Superior temporal gyrus (tissue), 1 donor: ENCODE results near the gene CHCHD10.
A peak's percentile ranks its signal among the peaks of the same experiment; 100 is the strongest.

Experiments
- DNase-seq: peaks from one replicate; pipeline ENCODE4 v3.0.0-alpha.2; 2016; ENCODE audit errors: extremely low spot score

Gene CHCHD10

DNA sequence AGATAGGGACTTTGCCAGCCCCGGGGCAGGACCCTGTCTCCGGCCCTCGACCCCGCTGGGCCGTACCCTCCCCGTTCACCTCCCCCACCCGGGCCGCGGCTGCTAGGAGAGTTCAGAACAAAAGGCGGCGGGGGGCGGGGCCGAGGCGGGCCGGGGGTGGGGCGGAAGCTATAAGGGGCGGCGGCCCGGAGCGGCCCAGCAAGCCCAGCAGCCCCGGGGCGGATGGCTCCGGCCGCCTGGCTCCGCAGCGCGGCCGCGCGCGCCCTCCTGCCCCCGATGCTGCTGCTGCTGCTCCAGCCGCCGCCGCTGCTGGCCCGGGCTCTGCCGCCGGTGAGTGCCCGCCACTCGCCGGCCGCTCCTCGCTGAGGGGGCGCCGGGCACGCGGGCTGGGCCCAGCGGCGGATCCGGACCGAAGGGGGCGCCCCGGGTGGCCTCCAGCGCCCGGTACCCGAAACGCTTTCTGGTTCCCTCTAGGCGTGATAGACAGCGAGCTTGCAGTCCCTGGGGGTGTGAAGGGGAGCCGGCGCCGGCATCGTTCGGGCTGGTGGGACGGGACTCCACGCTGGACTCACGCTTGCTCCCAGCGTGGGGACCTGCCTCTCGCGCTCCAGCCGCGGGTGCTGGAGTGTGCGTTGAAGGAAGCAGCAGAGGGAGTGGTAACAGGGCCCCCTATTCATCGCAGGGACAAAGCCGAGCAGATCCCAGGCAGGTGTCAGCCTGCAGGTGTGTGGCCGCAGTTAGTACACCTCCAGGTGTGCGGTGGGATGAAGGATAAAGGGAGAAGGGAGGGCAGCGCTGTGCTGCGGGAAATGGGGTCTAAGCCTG lies 5.1 kb upstream of the CHCHD10 start, which contains the start of gene MMP11:
MMP11 (plus strand) TSS at position 201 of the 825 bp plus-strand sequence; CDS start at position 223, 22 bp downstream.
- no peak for DNase-seq

DNA sequence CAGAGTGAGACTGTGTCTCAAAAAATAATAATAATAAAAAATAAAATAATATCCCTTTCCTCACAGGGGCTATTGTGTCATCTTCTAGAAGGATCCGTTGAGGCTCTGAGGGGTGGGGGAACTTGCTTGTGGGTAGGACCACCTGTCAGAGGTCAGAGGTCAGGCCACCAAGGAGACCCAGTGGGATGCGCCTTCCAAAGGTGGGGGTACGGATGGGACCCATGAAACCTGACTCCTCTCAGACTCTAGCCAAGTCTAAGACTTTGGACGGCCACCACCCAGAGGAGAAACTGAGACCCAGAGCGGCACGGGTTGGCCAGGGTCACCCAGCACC lies 4.5 kb upstream of the CHCHD10 start:
- DNase-seq: no peak

DNA sequence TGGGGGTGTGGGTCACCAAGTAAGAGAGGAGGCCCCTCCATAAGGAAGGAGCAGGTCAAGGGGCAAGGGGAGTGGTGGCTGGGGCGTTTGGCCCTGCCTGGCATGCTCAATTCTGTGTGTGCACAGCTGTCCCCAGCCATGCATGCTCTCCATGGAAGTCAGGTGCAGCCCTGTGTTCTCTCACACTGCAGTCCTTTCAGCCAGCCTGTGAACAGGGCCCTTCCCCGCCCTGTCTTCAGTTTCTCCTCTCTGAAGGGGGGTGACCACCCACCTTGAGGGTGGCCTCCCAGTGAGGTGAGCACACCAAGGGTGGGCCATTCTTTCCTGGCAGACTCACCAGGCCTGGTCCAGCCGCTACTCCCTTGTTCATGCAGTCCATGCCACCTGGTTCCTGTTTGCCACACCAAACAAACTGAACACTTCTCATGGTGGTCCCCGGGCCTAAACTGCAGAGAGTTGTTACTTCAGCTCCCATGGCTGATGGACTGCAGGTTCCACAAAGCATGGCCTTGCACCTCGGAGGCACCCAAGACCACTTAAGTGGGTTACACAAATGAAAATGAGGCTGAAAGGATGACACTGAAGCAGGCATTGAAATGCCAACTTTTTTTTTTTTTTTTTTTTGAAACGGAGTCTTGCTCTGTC lies 1.7 kb upstream of the CHCHD10 start:
- no peak for DNase-seq

DNA sequence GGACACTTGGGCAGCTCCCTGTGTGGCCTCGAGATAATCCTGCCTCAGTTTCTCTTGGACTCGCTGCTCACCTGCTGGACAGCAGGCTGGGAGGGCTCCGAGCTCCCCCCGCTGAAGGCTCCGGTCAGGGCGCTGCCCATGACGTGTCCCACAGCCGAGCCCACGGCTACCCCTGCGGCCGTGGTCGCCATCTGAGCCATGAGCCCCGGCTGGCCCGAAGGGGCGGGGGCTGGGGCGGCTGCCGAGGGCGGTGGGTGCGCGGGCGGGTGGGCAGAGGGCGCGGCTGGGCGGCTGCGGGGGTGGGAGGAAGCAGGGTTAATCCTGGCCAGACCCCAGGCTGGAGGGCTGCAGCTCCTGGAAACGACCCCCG lies 484 bp downstream of the CHCHD10 start:
- no peak for DNase-seq

DNA sequence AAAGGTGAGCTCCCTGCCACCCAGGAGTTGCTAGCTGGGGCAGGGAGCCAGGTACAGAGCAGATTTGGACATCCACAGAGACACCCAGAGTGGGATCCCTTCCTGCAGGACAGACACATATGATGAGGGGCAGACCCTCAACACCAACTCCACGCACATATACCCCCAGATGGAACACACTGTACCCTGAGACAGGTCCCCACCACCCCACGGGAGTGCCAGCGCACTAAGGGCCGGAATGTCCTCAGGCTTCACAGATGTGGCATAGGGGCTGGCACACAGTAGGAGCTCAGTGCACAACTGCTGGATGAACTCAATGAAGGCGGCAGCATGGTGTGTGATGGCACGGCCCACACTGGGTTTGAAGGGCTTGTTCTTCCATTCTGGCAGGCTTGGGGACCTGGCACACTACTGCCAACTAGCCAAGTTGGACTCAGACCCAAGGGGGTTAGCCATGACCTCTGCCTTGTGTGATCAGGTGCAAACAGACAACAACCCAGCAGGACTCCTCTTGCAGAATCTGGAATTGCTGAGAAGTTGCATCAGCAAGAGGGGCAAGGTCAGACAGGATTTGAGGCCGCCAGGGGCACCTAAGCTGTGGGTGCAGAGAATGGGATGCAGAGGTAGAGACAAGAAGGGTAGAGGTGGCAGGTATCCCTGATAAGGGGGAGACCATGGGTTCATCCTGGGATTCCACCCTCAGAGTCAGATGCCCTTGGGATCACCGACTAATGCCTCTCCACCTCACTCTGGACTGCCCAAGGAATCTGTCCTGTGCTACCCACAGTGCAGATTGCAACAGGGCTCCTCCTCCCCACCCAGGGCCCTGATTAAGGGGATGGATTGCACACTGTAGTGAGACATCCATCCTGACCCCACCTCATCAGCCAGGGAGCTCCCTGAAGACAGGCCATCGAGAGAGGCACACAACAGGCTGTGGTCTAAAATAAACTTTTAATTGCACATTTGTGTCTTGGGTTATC lies 2.6 kb downstream of the CHCHD10 start:
- no peak for DNase-seq

DNA sequence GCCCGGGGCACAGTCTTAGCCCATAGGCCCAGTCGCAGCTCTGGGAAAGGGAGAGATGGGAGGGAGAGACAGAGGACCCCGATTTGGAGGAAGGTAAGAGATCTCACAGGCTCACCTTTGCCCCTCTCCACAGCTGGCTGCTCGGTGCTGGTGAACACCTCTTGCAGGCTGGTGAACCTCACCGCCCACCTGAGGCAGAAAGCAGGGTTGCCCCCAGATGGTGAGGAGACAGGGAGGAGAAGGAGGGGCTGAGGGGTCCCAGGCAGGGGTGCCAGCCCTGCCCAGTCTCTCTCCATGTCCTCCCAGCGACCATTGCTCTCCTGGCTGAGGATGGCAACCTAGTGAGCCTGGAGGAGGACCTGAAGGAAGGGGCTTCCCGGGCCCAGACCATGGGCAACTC lies 3.8 kb downstream of the CHCHD10 start:
- no peak for DNase-seq

DNA sequence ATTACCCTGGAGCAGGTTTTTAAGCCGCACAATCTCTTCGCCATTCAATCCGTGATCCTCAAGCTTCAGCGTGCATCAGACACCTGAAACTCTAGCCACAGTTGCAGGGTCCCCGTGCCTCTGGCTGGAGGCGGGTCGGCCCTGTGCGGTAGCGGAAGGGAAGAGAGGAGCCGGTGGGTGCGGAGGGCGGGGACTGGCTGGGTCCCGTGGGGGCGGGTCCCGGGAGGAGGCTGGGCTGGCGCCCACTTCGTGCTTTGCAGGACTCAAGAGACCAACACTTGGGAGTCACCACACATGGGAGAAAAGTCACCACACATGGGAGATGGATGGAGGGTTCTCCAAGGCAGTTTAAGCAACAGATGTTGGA lies 4.2 kb downstream of the CHCHD10 start:
- no peak for DNase-seq

DNA sequence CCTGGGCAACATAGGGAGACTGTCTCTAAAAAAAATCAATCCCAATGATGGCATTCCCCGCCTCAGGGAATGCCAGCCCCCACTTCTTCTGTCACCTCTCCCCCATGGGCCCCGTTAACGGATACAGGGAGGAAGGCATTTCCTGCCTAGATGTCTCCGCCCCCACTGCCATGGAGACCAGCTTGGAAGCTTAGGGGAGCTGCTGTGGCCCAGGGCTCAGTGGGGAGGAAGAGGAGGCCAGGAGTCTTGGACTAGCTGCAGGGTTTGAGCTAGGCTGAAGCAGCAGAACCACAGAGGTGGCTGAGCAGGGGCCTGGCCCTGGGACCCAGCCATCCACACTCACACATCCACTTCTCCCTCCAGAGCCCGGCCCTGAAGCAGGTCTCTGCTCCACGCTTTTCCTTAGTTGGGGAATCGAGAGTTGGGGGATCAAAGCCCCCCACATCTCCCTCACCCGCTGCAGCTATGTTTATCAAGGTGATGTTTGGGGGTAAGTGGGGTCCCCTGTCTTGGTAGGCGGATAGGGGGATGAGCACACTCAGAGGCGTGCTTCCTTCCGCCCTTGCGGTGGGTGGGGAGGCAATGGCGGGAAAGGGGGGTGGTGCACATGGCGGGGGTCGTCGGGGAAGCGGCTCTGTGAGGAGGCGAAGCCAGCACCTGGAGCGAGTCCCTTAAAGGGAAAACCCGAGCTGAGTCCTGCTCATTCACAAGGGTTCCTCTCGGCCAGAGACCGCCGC lies 4.8 kb downstream of the CHCHD10 start, which contains the start of gene C22orf15:
C22orf15 (plus strand) TSS at position 149 of the 737 bp plus-strand sequence; CDS start at position 466, 317 bp downstream.
- no peak for DNase-seq

DNA sequence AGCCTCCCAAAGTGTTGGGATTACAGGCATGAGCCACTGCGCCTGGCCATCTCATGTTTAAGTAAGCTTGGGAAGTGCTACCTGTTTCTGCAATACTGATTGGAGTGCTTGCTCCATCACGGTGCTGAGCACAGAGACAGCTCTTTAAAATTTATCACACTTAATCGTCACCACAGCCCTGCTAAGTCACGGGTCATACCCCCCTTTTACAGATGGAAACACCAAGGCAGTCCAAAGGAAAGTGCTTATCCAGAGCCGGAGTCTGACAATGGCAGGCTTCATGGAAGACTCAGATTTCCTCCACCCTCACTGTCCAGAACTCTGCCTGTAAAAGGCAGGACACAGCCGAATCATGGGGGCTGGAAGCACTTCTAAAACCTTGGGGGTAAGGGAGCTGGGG lies 7.7 kb downstream of the CHCHD10 start:
- no peak for DNase-seq

DNA sequence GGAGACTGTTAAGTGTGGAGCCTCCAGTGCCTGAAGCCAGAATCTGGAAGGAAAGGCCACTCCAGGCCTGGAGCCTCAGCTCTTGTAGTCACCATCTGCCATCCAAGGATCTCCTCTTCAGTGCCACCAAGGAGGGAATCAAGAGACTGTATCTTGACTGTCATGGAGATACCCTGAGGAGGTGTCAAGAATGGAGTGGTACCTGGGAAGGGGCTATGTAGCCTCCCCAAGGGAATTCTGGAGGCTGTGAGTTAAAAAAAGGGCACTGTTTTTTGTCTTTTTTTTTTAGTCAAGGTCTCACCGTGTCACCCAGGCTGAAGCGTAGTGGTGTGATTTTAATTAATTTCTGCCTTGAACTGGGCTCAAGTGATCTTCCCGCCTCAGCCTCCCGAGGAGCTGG lies 8.2 kb downstream of the CHCHD10 start:
- DNase-seq: no peak

DNA sequence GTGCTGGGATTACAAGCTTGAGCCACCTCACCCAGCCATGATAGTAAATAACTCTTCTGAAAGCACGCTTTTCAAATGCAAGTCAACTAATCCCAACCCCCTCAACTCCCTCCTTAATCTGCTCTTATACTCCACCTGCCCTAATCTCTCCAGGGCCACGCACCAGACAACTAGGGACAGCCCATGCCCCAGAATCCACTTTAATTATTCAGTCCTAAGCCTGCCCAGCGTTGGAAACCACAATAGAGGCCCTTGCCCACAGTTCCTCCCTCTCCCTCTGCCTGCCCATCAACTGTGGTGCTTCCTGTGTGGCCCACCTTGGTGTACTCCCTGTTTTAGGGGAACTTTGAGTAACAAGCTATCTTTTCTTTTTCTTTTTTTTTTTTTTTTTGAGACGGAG lies 10.9 kb downstream of the CHCHD10 start:
- DNase-seq: no peak

DNA sequence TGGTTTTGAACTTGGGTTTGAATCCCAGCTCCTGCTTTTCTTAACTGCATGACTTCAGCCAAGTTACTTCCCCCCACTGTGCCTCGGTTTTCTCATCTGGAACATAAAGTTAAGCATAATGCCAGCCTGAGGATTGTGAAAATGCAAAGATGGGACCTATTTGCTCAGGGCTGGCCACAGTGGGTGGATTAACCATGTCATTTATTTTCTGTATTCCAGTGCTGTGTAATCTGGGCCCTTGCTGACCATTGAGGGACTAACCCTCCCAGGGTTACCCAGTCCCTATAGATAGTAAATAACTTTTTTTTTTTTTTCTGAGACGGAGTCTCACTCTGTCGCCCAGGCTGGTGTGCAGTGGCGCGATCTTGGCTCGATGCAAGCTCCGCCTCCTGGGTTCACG lies 12.1 kb downstream of the CHCHD10 start:
- no peak for DNase-seq

DNA sequence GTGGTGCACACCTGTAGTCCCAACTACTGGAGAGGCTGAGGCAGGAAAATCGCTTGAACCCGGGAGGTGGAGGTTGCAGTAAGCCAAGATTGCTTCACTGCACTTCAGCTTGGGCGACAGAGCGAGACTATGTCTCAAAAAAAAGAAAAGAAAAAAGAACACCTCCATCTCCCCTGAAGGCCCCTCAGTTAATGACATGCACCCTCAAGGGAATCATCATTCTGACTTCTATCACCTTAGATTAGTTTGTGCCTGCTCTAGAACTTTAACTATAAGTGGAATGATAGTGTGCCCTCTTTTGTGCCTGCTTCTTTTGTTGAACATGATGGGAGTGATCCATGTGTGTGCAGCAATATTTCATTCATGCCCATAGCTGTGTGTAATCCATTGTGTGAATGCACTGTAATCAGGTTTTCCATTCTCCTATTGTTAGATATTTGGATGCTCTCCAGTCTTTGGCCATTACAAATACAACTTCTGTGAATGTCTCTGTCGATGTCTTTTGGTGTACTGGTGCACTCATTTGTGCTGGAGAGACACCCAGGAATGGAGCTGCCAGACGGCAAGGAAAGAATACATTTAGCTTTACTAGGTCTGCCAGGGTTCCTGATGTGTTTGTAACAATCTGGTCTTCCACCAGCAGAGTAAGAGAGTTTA lies 12.7 kb downstream of the CHCHD10 start:
- peak; percentile 87 for DNase-seq

DNA sequence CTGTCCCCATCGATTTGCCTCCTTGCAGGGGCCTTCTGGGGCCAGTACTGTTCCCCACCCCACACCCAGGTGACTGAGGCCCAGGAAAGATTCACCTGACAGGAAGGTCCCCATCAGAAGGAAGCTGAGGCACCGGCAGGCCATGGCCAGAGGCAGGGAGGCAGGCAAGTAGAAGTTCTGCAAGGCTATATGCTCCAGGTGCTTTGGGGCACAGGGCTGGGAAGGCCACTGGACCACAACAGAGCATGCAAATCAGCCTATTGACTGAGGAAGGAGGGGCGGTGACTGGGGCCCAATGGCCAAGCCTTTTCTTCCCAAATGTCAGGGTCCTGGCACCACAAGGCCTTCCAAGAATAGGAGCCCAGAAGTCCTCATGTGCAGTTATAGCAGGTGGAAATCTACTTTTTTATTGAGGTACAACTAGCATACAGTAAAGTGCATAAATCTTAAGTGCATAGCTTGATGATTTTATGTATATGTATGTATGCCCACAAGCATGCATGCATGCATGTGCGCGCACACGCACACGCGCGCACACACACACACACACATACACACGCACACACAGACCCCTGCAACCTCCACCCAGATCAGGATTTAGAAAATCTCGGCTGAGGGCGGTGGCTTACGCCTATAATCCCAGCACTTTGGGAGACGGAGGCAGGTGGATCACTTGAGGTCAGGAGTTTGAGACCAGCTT lies 13.4 kb downstream of the CHCHD10 start, which contains the start of gene VPREB3:
VPREB3 (minus strand) TSS at position 206 of the 700 bp plus-strand sequence; CDS start at position 144, 62 bp downstream.
- no peak for DNase-seq

DNA sequence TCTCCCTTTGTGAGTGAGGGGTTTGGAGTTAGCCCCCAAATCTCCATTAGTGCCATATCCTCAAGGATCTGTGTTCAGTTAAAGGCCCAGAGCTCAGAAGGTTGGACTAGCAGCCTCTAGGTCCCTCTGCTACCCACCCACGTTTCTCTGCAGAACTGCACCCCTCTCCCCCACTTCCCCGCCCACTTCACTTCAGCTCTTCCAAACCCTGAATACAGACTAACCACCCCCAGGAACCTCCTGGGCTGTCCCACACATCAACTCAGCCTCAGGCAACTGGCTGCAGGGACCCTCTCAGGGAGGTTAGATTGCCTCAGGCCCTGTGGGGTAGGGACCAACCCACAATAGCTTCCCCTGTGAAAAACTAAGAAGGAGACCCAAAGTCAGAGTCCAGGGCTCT lies 14.4 kb downstream of the CHCHD10 start:
- no peak for DNase-seq

DNA sequence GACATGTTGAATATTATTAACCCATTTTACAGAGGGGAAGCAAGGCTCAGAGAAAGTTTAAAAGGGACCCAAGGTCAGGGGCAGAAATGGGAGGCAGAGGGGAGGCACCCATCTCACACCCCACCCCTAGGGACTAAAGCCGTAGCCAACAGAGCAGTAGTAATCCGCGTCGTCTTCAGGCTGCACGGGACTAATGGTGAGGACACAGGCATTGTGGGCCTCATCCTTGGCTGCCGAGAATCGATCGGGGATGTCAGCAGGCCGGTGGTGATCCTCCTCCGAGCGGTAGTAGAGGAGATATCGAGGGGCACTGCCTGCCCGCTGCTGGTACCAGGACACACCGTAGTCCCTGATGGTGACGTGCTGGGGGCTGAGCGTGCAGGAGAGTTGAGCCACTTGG lies 15.0 kb downstream of the CHCHD10 start:
- DNase-seq: no peak

DNA sequence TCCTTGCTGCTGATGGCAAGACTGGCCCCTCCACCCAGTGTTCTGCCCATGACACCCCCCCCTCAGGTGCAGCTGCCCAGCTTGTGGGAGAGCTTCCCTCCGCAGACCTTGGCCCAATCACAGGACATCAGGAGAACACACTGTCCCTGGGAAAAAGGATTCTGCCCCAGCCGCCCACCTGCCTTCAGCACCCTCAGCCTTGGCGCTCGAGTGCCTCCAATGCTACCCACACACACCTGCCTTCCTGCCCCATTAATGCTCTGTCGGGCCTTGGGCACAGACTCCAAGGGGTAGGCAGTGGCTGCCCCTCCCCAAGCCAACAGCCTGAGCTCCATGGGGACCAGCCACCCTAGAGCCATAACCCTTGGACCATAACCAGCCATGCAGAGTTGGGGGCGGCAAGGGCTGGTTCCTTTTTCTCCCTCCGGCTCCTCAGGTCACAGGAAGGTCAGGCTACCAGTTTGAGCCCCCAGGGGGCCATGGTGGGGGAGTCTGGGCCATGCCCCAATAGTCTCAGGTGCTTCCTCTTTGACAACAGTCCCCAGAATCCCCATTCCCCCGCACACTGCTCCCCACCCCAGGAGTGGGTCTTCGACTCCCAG lies 15.6 kb downstream of the CHCHD10 start:
- no peak for DNase-seq

DNA sequence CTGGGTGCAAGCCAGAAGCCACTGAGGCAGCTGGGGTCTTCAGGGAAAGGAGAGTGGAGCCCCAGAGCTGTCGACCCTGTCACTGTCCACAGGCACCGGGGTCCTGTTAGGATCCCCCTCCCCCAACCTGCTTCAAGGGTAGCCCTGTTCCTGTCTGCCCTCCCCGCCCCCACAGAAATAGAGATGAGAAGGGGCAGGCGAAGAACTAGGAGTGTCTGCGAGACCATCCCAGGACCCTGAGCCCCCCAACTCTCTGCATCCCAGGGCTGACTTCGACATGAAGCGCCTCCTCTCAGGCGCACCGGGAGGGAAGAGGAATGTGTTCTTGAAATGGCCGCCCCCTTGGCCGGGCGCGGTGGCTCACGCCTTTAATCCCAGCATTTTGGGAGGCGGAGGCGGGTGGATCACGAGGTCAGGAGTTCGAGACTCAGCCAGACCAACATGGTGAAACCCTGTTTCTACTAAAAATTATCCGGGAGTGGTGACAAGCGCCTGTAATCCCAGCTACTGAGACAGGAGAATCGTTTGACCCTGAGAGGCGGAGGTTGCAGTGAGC lies 16.3 kb downstream of the CHCHD10 start:
- DNase-seq: peak; percentile 22

DNA sequence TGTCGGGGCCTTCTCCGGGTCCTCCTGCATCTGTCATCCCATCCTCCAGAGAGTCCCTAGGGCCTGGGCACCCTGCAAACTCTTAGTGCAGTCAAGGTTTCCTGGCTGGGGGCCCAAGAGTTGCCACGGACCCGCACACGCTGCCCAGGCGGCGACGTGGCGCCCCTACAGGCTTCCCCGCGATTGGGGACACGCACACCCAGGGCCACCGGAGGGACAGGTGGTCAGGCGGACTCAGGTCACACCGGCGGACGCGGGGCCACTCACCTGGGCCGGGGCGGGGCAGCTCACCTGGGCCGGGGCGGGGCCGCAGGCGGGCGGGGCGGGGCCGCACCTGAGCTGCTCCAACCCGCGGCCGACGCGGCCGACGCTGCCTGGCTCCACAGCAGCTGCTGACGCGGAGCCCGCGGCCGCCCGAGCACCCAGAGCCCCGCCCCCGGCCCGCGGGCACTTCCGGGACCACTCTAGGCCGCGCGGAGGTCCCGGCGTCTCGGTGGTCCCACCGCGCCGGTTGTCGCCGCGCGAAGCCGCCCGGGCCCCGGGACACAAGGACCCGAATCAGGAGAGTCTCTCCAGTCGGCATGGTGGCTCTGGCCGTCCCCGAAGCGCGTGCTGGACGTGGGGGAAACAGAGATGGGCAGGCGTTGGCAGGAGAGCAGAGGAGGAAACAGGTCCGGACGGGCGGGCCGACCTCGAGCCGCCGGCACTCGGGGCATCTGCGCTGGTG lies 16.9 kb downstream of the CHCHD10 start, which contains the start of gene ZNF70:
ZNF70 (minus strand) TSS at position 399 of the 727 bp plus-strand sequence. CDS start 5,972 bp downstream, outside the sequence.
- peak; percentile 57 for DNase-seq
